Large intestine (tissue), 3 donors: ENCODE results near the gene TNRC6C. TPM values are rescaled to one million over a fixed set of nuclear protein-coding genes. Genes with fewer than 3 reads are reported as not detected.
"Not testable (repeated sequence)": the region's sequence is repeated elsewhere in the genome, so short reads cannot be mapped to it uniquely, and the experiment has no call there.

Experiments
- DNase-seq, 2 donors: peaks; one replicate each; pipeline versions ENCODE4 v3.0.0 to v3.0.0-alpha.2; 2013
- H3K27ac ChIP-seq: one replicate; pipeline ENCODE4 v1.5.1; 2013; ENCODE audit warnings: low read length
- H3K27me3 ChIP-seq: 2 replicates; pipeline ENCODE4 v1.6.1; 2013; ENCODE audit warnings: low read length; ENCODE audit not compliant: control insufficient read depth, insufficient read depth
- H3K36me3 ChIP-seq: 2 replicates; pipeline ENCODE4 v1.6.1; 2013; ENCODE audit warnings: low read length; ENCODE audit not compliant: control insufficient read depth, insufficient read depth
- H3K4me1 ChIP-seq: one replicate; pipeline ENCODE4 v1.6.1; 2013; ENCODE audit warnings: low read length; ENCODE audit not compliant: control insufficient read depth, insufficient read depth
- H3K4me3 ChIP-seq: one replicate; pipeline ENCODE4 v1.5.1; 2013; ENCODE audit warnings: low read length
- H3K9me3 ChIP-seq: one replicate; pipeline ENCODE4 v1.6.1; 2013; ENCODE audit warnings: mild to moderate bottlenecking, low read depth, low read length, moderate library complexity; ENCODE audit not compliant: control insufficient read depth
- WGBS: methylation state at CpG from one replicate; pipeline ENCODE4 v1.1.5; 2013; ENCODE audit warnings: low lambda C conversion rate; ENCODE audit not compliant: insufficient coverage; 5-methylcytosine and 5-hydroxymethylcytosine counted together
- polyA plus RNA-seq: library from polyadenylated mRNA; unstranded; fragments of 120-200 nt; gene quantifications from one replicate; pipeline ENCODE4 v1.2.1, GENCODE V29; 2013

Gene TNRC6C
- polyA plus RNA-seq, 1 donor, result 6.5 TPM

- Histone ChIP-seq H3K9me3 (no peaks in the 10 kb centered on the region), H3K27ac (no peak overlapping the region), H3K27me3 (no peaks in the 10 kb centered on the region), H3K4me1 (no peaks in the 10 kb centered on the region), H3K36me3 (peaks cover 48% of the 10 kb centered on the region), H3K4me3 (no peak overlapping the region)
- WGBS, result 80% methylated on average over 2 of the region's 19 CpGs
- DNase-seq, result no peak
Observed at GRCh38 chr17:78111016-78111726, 152.7 kb downstream of the TNRC6C start.

GRCh38 chr17:78111727-78112517, 153.4 kb downstream of the TNRC6C start:
- no peaks in the 10 kb centered on the region for H3K27me3 ChIP-seq
- H3K9me3 ChIP-seq, result no peaks in the 10 kb centered on the region
- no CpG with 5 or more reads among the region's 28 CpGs for WGBS
- H3K4me1 ChIP-seq, result no peaks in the 10 kb centered on the region
- no peak for DNase-seq
- no peak overlapping the region for H3K4me3 ChIP-seq
- no peak overlapping the region for H3K27ac ChIP-seq
- H3K36me3 ChIP-seq, result peaks cover 48% of the 10 kb centered on the region

- peaks cover 45% of the 10 kb centered on the region for H3K36me3 ChIP-seq
- WGBS, result no CpG with 5 or more reads among the region's 33 CpGs
- no peaks in the 10 kb centered on the region for H3K27me3 ChIP-seq
- no peaks in the 10 kb centered on the region for H3K9me3 ChIP-seq
- DNase-seq, result peak in 1 of 2 donors; percentile 50
- no peak overlapping the region for H3K4me3 ChIP-seq
- no peaks in the 10 kb centered on the region for H3K4me1 ChIP-seq
- no peak overlapping the region for H3K27ac ChIP-seq
Observed at GRCh38 chr17:78112518-78113471, 154.3 kb downstream of the TNRC6C start.

GRCh38 chr17:78113804-78114785, 155.6 kb downstream of the TNRC6C start:
- peaks cover 46% of the 10 kb centered on the region for H3K36me3 ChIP-seq
- no peaks in the 10 kb centered on the region for H3K4me1 ChIP-seq
- H3K27me3 ChIP-seq, result no peaks in the 10 kb centered on the region
- no peak overlapping the region for H3K4me3 ChIP-seq
- WGBS, result 83% methylated on average over 1 of the region's 25 CpGs
- no peak overlapping the region for H3K27ac ChIP-seq
- no peak for DNase-seq
- no peaks in the 10 kb centered on the region for H3K9me3 ChIP-seq

GRCh38 chr17:78114831-78115723, 156.6 kb downstream of the TNRC6C start:
- no peak for DNase-seq
- WGBS, result no CpG with 5 or more reads among the region's 28 CpGs
- peaks cover 45% of the 10 kb centered on the region for H3K36me3 ChIP-seq

GRCh38 chr17:78115803-78116202, 157.3 kb downstream of the TNRC6C start:
- H3K27me3 ChIP-seq, H3K27ac ChIP-seq, H3K9me3 ChIP-seq, H3K4me3 ChIP-seq, DNase-seq, H3K4me1 ChIP-seq: not testable (repeated sequence)
- peaks cover 42% of the 10 kb centered on the region for H3K36me3 ChIP-seq
- WGBS, result no CpG with 5 or more reads among the region's 18 CpGs

More at GRCh38 chr17:78114831-78115723, 156.6 kb downstream of the TNRC6C start:
- Histone ChIP-seq H3K27ac (no peak overlapping the region), H3K9me3 (no peaks in the 10 kb centered on the region), H3K4me3 (no peak overlapping the region), H3K27me3 (no peaks in the 10 kb centered on the region), H3K4me1 (no peaks in the 10 kb centered on the region)

- Histone ChIP-seq H3K27ac (no peak overlapping the region), H3K4me3 (no peak overlapping the region), H3K4me1 (no peaks in the 10 kb centered on the region), H3K27me3 (no peaks in the 10 kb centered on the region), H3K9me3 (no peaks in the 10 kb centered on the region), H3K36me3 (peaks cover 37% of the 10 kb centered on the region)
- DNase-seq, result no peak
- WGBS, result no CpG with 5 or more reads among the region's 9 CpGs
Observed at GRCh38 chr17:78116411-78116810, 157.9 kb downstream of the TNRC6C start.

- no CpG with 5 or more reads among the region's 41 CpGs for WGBS
- H3K4me3 ChIP-seq, result no peak overlapping the region
- no peak for DNase-seq
- H3K36me3 ChIP-seq, result peaks cover 35% of the 10 kb centered on the region
- no peak overlapping the region for H3K27ac ChIP-seq
- H3K9me3 ChIP-seq, result no peaks in the 10 kb centered on the region
- H3K4me1 ChIP-seq, result no peaks in the 10 kb centered on the region
- H3K27me3 ChIP-seq, result no peaks in the 10 kb centered on the region
Observed at GRCh38 chr17:78117027-78117981, 158.8 kb downstream of the TNRC6C start.
